ENCODE measurements around the gene TENM4.

Gene TENM4

DNA sequence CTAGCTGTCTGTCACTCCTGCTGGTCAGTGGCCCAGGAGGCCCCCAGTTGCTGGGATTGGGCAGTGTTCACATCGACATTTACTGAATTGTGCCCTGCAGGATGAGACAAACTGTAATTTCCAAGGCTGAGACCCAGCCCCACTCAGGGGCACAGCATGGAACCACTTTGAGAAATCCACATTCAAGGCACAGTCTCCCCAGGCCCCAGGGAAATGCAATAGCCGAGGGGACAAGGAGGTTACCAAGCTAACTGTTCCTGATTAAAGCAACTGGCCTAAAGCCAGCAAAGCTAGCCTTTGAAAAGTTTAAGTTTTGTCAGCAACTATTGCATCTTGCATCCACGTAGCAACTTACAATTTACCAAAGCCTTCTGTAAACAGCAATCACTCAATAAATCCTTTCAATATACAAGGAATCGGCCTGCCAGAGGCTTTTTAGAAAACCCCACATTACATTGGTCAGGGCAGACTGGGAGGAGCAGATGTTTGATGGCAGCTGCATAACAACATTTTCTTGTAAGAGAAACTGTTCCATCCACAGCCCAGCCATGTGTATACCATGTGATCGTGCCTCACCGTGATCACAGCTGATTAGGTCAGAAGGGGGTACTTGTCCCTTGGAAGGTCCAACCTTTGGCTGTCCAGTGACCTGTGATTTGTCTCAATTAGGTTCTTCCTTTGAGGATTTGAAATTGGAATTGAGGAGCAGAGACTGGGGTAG is 103.9 kb downstream of the TENM4 start:
- H3K4me3 ChIP-seq (ENCODE audit: low read depth, low read length): no peak overlapping the region
- DNase-seq (ENCODE audit: low read depth): no peak
- TF ChIP-seq, protein P1, sequence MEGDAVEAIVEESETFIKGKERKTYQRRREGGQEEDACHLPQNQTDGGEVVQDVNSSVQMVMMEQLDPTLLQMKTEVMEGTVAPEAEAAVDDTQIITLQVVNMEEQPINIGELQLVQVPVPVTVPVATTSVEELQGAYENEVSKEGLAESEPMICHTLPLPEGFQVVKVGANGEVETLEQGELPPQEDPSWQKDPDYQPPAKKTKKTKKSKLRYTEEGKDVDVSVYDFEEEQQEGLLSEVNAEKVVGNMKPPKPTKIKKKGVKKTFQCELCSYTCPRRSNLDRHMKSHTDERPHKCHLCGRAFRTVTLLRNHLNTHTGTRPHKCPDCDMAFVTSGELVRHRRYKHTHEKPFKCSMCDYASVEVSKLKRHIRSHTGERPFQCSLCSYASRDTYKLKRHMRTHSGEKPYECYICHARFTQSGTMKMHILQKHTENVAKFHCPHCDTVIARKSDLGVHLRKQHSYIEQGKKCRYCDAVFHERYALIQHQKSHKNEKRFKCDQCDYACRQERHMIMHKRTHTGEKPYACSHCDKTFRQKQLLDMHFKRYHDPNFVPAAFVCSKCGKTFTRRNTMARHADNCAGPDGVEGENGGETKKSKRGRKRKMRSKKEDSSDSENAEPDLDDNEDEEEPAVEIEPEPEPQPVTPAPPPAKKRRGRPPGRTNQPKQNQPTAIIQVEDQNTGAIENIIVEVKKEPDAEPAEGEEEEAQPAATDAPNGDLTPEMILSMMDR (IDR thresholded peaks at IDR 0.05; ENCODE audit: low read depth, low read length, missing control alignments): no peak

DNA sequence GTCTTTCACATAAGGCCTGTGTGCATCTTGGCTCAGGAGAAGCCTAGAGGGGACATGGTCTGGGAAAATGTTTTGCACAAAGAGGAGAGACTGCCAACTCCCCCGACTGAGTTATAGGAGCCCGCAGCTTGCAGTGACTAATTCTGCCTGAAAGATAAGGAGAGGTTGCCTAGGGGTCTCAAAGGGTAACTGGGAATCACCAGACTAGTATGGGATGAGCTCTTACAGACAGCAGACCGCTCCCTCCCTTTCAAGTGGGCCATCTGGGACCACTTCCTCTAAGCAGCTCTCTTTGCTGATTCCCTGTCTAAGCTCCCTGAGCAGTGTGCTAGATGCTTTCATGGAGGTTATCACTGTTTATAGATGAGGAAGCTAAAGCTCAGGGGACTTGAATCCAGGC is 105.1 kb downstream of the TENM4 start:
- no peak for DNase-seq (ENCODE audit: low read depth)
- TF ChIP-seq, protein P1 (IDR thresholded peaks at IDR 0.05; ENCODE audit: low read depth, low read length, missing control alignments): no peak

DNA sequence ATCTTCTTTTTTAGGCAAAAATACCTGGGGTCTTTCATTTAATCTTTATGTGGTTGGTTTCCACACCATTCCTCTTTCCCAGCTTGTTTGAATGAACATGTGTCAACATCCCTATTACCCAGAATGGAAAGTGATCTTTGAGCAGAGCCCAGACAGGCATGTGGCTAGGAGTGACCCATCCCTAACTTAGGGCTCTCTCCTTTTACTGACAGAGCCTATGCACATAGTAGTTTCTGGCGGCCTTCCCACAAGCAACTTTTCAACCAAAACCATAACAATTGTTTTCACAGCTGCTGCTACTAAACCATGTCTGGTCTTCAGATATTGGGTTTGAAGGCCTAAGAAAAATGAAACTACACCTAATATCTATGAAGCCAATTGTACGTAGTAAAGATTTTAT is 107.5 kb downstream of the TENM4 start:
- H3K4me3 ChIP-seq (ENCODE audit: low read depth, low read length): no peak overlapping the region
- DNase-seq (ENCODE audit: low read depth): no peak
- TF ChIP-seq, protein P1 (IDR thresholded peaks at IDR 0.05; ENCODE audit: low read depth, low read length, missing control alignments): no peak

More for the DNA sequence above, 105.1 kb downstream of the TENM4 start:
- no peak overlapping the region for H3K4me3 ChIP-seq (ENCODE audit: low read depth, low read length)

DNA sequence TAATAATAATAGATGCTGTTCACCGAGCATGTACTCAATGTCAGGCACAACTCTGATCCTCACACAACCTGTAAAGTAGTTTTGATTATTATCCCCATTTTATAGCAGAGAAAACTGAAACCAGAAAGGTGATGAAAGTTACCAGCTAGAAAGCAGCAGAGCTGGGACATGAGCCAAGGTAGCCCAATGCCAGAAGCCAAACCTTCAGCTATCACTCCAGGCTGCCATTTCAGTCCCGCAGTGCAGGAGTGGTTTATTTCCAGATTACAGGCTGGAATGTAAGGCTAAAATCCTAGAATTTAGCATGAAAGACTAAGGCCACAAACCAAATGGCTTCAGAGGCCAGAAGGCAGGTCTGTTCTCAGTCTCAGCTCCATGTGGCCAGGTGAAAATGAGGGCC is 108.8 kb downstream of the TENM4 start:
- H3K4me3 ChIP-seq (ENCODE audit: low read depth, low read length): no peak overlapping the region
- DNase-seq (ENCODE audit: low read depth): no peak
- TF ChIP-seq, protein P1 (IDR thresholded peaks at IDR 0.05; ENCODE audit: low read depth, low read length, missing control alignments): no peak

DNA sequence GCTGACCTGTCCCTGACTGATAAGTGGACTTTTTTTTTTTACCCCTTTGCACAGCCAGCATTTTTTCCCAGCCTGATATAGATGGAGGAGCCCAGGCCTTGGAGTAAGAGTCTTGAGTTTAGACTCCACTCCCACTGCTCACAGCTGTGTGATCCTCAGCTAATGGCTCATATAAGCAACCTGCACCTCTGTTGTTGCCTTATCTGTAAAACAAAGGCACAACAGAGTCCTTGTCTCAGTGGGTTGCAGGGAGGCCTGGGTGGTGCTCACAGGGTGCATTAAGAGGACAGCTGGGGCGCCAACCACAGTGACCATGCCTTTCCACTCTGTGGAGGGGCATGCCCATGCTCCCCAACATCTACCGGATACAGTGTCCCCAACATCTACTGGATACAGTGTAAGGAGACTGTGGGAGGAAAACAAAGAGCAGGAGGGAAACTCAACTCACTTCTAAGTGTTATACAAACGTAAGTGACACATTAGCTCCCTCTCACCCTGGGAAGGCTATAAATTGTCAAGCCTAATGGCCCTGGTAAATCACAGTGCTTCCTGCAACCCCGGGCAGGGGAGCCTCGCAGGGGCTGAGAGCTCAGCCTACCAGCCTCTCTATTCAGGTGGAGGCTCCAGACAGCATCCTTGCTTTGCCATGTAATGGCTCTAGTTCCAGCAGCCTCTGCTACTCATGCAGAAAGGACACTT is 109.5 kb downstream of the TENM4 start:
- no peak for DNase-seq (ENCODE audit: low read depth)
- TF ChIP-seq, protein P1 (IDR thresholded peaks at IDR 0.05; ENCODE audit: low read depth, low read length, missing control alignments): no peak
- H3K4me3 ChIP-seq (ENCODE audit: low read depth, low read length): no peak overlapping the region

DNA sequence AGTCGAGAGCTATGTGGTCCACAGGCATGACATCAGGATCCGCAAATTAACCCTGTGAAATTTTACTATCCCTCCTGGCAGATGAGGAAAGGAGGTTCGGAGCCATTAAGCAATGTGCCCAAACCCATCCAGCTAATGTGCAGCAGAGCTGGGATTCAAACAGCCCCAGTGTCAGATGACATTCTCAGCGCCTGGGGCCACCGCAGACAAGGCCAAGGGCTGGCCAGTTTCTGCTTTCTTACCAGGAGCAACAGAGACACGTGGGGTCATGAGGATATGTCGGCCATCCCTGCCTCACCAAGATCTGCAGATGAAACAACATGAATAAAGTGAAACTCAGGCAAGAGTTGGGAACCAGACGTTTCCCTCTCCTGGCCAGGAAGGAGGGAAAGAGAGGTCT is 110.2 kb downstream of the TENM4 start:
- DNase-seq (ENCODE audit: low read depth): no peak
- H3K4me3 ChIP-seq (ENCODE audit: low read depth, low read length): no peak overlapping the region
- TF ChIP-seq, protein P1 (IDR thresholded peaks at IDR 0.05; ENCODE audit: low read depth, low read length, missing control alignments): no peak
